H9 (cell line): ENCODE results near the gene RBM33. TPM values are rescaled to one million over a fixed set of nuclear protein-coding genes. Genes with fewer than 3 reads are reported as not detected.
A peak's percentile ranks its signal among the peaks of the same experiment; 100 is the strongest.

Experiments
- DNase-seq: peaks from one replicate; pipeline ENCODE4 v3.0.0-alpha.2; 2017
- H2AFZ ChIP-seq: one replicate; pipeline ENCODE4 v1.6.1; 2013; ENCODE audit warnings: mild to moderate bottlenecking, low read length, control low read depth, moderate library complexity
- H2AK5ac ChIP-seq: 2 replicates; pipeline ENCODE4 v1.6.1; 2013; ENCODE audit warnings: low read length, control low read depth, mixed read lengths; ENCODE audit not compliant: insufficient read length
- H2BK120ac ChIP-seq: one replicate; pipeline ENCODE4 v1.6.1; 2013; ENCODE audit warnings: low read depth, mild to moderate bottlenecking, low read length, control low read depth, inconsistent platforms; ENCODE audit not compliant: poor library complexity, severe bottlenecking
- H2BK12ac ChIP-seq: 2 replicates; pipeline ENCODE4 v1.6.1; 2013; ENCODE audit warnings: low read length, control low read depth, mixed read lengths, low read depth; ENCODE audit not compliant: insufficient read length
- H2BK15ac ChIP-seq: 2 replicates; pipeline ENCODE4 v1.6.1; 2013; ENCODE audit warnings: low read depth, low read length, control low read depth
- H2BK20ac ChIP-seq: one replicate; pipeline ENCODE4 v1.6.1; 2013; ENCODE audit warnings: low read depth, mild to moderate bottlenecking, low read length, control low read depth, inconsistent platforms; ENCODE audit not compliant: poor library complexity, severe bottlenecking
- H2BK5ac ChIP-seq: 2 replicates; pipeline ENCODE4 v1.6.1; 2013; ENCODE audit warnings: low read length, control low read depth, mixed read lengths; ENCODE audit not compliant: insufficient read length
- H3K14ac ChIP-seq: 2 replicates; pipeline ENCODE4 v1.6.1; 2013; ENCODE audit warnings: low read length, control low read depth; ENCODE audit not compliant: insufficient read depth
- H3K18ac ChIP-seq: 2 replicates; pipeline ENCODE4 v1.6.1; 2013; ENCODE audit warnings: low read depth, mild to moderate bottlenecking, mixed read lengths, low read length, control low read depth; ENCODE audit not compliant: insufficient read length
- H3K23ac ChIP-seq: 2 replicates; pipeline ENCODE4 v1.6.1; 2013; ENCODE audit warnings: low read length, control low read depth, mixed read lengths, low read depth; ENCODE audit not compliant: insufficient read length
- H3K23me2 ChIP-seq: 2 replicates; pipeline ENCODE4 v1.6.1; 2013; ENCODE audit warnings: low read depth, mild to moderate bottlenecking, mixed read lengths, low read length, control low read depth; ENCODE audit not compliant: insufficient read length, poor library complexity, severe bottlenecking
- H3K27ac ChIP-seq: 2 replicates; pipeline ENCODE4 v1.5.1; 2013; ENCODE audit warnings: low read length, control low read depth, mixed read lengths, low read depth; ENCODE audit not compliant: insufficient read length
- H3K27me3 ChIP-seq: 2 replicates; pipeline ENCODE4 v1.6.1; 2013; ENCODE audit warnings: low read length, control low read depth, inconsistent platforms; ENCODE audit not compliant: insufficient read depth
- H3K4ac ChIP-seq: 2 replicates; pipeline ENCODE4 v1.6.1; 2013; ENCODE audit warnings: low read depth, mild to moderate bottlenecking, control low read depth, inconsistent platforms, low read length, moderate library complexity
- H3K4me1 ChIP-seq: 2 replicates; pipeline ENCODE4 v1.6.1; 2013; ENCODE audit warnings: low read length, control low read depth, inconsistent platforms; ENCODE audit not compliant: insufficient read depth
- H3K4me2 ChIP-seq: 2 replicates; pipeline ENCODE4 v1.6.1; 2013; ENCODE audit warnings: low read length, control low read depth, mixed read lengths; ENCODE audit not compliant: insufficient read length, insufficient read depth
- H3K56ac ChIP-seq: 2 replicates; pipeline ENCODE4 v1.6.1; 2013; ENCODE audit warnings: low read depth, mild to moderate bottlenecking, mixed read lengths, low read length, control low read depth; ENCODE audit not compliant: insufficient read length
- H3K79me1 ChIP-seq: 2 replicates; pipeline ENCODE4 v1.6.1; 2013; ENCODE audit warnings: low read depth, mild to moderate bottlenecking, moderate library complexity, low read length, control low read depth, inconsistent platforms; ENCODE audit not compliant: insufficient read depth, poor library complexity, severe bottlenecking
- H3K79me2 ChIP-seq: 2 replicates; pipeline ENCODE4 v1.6.1; 2013; ENCODE audit warnings: low read length, control low read depth, inconsistent platforms; ENCODE audit not compliant: insufficient read depth
- H3K9ac ChIP-seq: 2 replicates; pipeline ENCODE4 v1.6.1; 2013; ENCODE audit warnings: low read length, control low read depth, mixed read lengths; ENCODE audit not compliant: insufficient read length; ENCODE audit errors: extremely low read depth
- H3K9me3 ChIP-seq: one replicate; pipeline ENCODE4 v1.6.1; 2013; ENCODE audit warnings: low read depth, low read length, inconsistent platforms; ENCODE audit not compliant: control insufficient read depth
- H3T11ph ChIP-seq: one replicate; pipeline ENCODE4 v1.6.1; 2013; ENCODE audit warnings: mild to moderate bottlenecking, low read length, control low read depth, inconsistent platforms
- H4K20me1 ChIP-seq: one replicate; pipeline ENCODE4 v1.6.1; 2013; ENCODE audit not compliant: control insufficient read depth, insufficient read length, insufficient read depth
- H4K5ac ChIP-seq: 2 replicates; pipeline ENCODE4 v1.6.1; 2013; ENCODE audit warnings: low read depth, mild to moderate bottlenecking, mixed read lengths, low read length, control low read depth; ENCODE audit not compliant: insufficient read length
- H4K8ac ChIP-seq: replicated peaks from 2 replicates; pipeline ENCODE4 v1.6.1; 2013; ENCODE audit warnings: low read length, control low read depth, mixed read lengths, low read depth; ENCODE audit not compliant: insufficient read length
- H4K91ac ChIP-seq: 2 replicates; pipeline ENCODE4 v1.6.1; 2013; ENCODE audit warnings: low read depth, mild to moderate bottlenecking, moderate library complexity, mixed read lengths, low read length, control low read depth; ENCODE audit not compliant: insufficient read length
- H3K27ac Mint-ChIP-seq, 3 experiments: 2 replicates in 2 of 3; 3 replicates in 1 of 3; pipeline ENCODE4 v1.8.0; 2020 to 2021; ENCODE audit warnings: mixed read lengths in 3 of 3, mild to moderate bottlenecking in 1 of 3, moderate library complexity in 1 of 3
- H3K27me3 Mint-ChIP-seq: 2 replicates; pipeline ENCODE4 v1.8.0; 2021; ENCODE audit warnings: low read depth, mild to moderate bottlenecking, moderate library complexity, mixed read lengths
- H3K36me3 Mint-ChIP-seq, 3 experiments: 2 replicates in 2 of 3; 3 replicates in 1 of 3; pipeline ENCODE4 v1.8.0; 2020 to 2021; ENCODE audit warnings: low read depth in 3 of 3, mixed read lengths in 3 of 3; ENCODE audit not compliant: insufficient read depth in 1 of 3
- H3K4me1 Mint-ChIP-seq, 2 experiments: 2 replicates each; pipeline ENCODE4 v1.8.0; 2020; ENCODE audit warnings: mixed read lengths in 2 of 2
- H3K4me3 Mint-ChIP-seq, 2 experiments: 2 replicates in 1 of 2; 3 replicates in 1 of 2; pipeline ENCODE4 v1.8.0; 2020 to 2021; ENCODE audit warnings: mild to moderate bottlenecking in 2 of 2, mixed read lengths in 2 of 2, moderate library complexity in 1 of 2
- H3K9me3 Mint-ChIP-seq, 2 experiments: 2 replicates in 1 of 2; 3 replicates in 1 of 2; pipeline ENCODE4 v1.8.0; 2020; ENCODE audit warnings: mild to moderate bottlenecking in 2 of 2, mixed read lengths in 2 of 2, moderate library complexity in 1 of 2
- WGBS: extraction: QIAGEN DNeasy Blood & Tissue Kit; methylation state at CpG from one replicate; pipeline ENCODE4 v1.1.7; 2013; ENCODE audit warnings: missing lambda C conversion rate, low lambda C conversion rate, mixed read lengths; ENCODE audit not compliant: insufficient read length; ENCODE audit errors: extremely low coverage; 5-methylcytosine and 5-hydroxymethylcytosine counted together
- total RNA-seq: library from RNA; stranded (reverse); gene quantifications from 2 replicates; pipeline ENCODE4 v1.2.1, GENCODE V29; 2021
- TF ChIP-seq, protein P1 (sequence below): fragments of 200-600 bp; sonication (generic); conservative IDR thresholded peaks from 3 replicates; pipeline ENCODE4 v1.8.0; 2021; ENCODE audit warnings: antibody characterized with exemption, mild to moderate bottlenecking

The RBM33 gene
- total RNA-seq, 1 experiment from 2014 or later = 71.3 TPM

DNA sequence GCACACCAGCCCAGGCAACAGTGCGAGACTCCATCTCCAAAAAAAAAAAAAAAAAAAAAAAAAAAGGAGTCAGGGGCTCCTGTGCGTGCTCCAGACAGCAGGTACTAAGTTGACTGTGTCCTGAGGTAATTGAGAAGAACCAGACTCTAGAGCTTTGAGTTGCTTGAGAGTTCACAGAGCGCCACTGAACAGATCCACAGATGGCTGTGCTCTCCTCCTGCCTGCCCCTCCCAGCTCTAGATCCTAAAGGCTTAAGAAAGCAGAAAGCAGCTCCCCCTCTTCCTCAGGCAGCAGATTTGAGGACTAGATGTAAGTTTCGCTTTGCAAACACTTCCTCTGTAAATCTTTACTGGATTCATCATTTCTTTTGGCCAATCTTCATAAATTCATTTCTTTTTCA, 129.1 kb downstream of the RBM33 start:
- Mint-ChIP-seq H3K4me1 (peaks cover 6% of the 10 kb centered on the region in 2 experiments), H3K27me3 (no peaks in the 10 kb centered on the region; the same call in 1 of the 2 replicates), H3K9me3 (no peaks in the 10 kb centered on the region), H3K4me3 (no peak overlapping the region), H3K27ac (0 out of 7 replicates have a peak overlapping the region, but pooled peaks of 1 of the 3 experiments have one; percentile 16), H3K36me3 (peaks cover 32 to 69% (median 57%) of the 10 kb centered on the region in 3 experiments; a peak in 6 of 7 replicates)
- Histone ChIP-seq H4K5ac (no peak overlapping the region), H3K23me2 (no peaks in the 10 kb centered on the region), H2BK20ac (no peak overlapping the region), H2BK15ac (no peak overlapping the region), H3K27ac (no peak overlapping the region), H2BK120ac (no peak overlapping the region), H3K79me1 (no peaks in the 10 kb centered on the region), H3K4me1 (no peaks in the 10 kb centered on the region), H4K91ac (no peak overlapping the region), H3K27me3 (no peaks in the 10 kb centered on the region), H2AK5ac (no peak overlapping the region), H3K23ac (no peak overlapping the region), H2AFZ (no peak overlapping the region), H3K4ac (no peak overlapping the region), H4K20me1 (no peaks in the 10 kb centered on the region), H3K18ac (no peak overlapping the region), H3T11ph (no peak overlapping the region), H3K79me2 (no peaks in the 10 kb centered on the region), H3K9ac (no peak overlapping the region), H3K14ac (no peak overlapping the region), H2BK5ac (no peak overlapping the region), H2BK12ac (no peak overlapping the region), H3K4me2 (no peak overlapping the region), H4K8ac (no peak overlapping the region), H3K56ac (no peak overlapping the region), H3K9me3 (no peaks in the 10 kb centered on the region)
- no CpG with 5 or more reads among the region's 4 CpGs for WGBS
- TF ChIP-seq, protein P1, sequence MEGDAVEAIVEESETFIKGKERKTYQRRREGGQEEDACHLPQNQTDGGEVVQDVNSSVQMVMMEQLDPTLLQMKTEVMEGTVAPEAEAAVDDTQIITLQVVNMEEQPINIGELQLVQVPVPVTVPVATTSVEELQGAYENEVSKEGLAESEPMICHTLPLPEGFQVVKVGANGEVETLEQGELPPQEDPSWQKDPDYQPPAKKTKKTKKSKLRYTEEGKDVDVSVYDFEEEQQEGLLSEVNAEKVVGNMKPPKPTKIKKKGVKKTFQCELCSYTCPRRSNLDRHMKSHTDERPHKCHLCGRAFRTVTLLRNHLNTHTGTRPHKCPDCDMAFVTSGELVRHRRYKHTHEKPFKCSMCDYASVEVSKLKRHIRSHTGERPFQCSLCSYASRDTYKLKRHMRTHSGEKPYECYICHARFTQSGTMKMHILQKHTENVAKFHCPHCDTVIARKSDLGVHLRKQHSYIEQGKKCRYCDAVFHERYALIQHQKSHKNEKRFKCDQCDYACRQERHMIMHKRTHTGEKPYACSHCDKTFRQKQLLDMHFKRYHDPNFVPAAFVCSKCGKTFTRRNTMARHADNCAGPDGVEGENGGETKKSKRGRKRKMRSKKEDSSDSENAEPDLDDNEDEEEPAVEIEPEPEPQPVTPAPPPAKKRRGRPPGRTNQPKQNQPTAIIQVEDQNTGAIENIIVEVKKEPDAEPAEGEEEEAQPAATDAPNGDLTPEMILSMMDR = no peak
- DNase-seq = no peak
